Caco-2 (cell line): ENCODE results near the gene PKM. TPM values are rescaled to one million over a fixed set of nuclear protein-coding genes. Genes with fewer than 3 reads are reported as not detected.

Experiments used
- BruUV-seq: library from RNA; stranded (reverse); fragments of 400-500 nt; replicated peaks from 2 replicates; lab custom pipeline; 2021; lab: Mats Ljungman, UMichigan
- CTCF ChIA-PET: fragments of 300-600 bp; sonication (Branson Sonifier 250); formaldehyde crosslinking; loops from one replicate; lab custom pipeline; 2022; ENCODE audit warnings: antibody characterized with exemption; lab: Charles Lee
- POLR2A ChIA-PET: fragments of 300-600 bp; sonication (Branson Sonifier 250); formaldehyde crosslinking; loops from one replicate; lab custom pipeline; 2022; ENCODE audit warnings: antibody characterized with exemption; lab: Charles Lee
- DNase-seq, 2 experiments: peaks; one replicate each; pipeline versions ENCODE4 v3.0.0 to v3.0.0-alpha.2; 2020 to 2022
- H3K27me3 ChIP-seq: replicated peaks from 2 replicates; pipeline ENCODE4 v1.6.0; 2011; ENCODE audit warnings: low read length; ENCODE audit not compliant: control insufficient read depth, insufficient read depth
- H3K36me3 ChIP-seq: 2 replicates; pipeline ENCODE4 v1.5.1; 2011; ENCODE audit warnings: low read length; ENCODE audit not compliant: control insufficient read depth, insufficient read depth
- H3K4me1 ChIP-seq: fragments of 250-450 bp; sonication (Bioruptor Pico); 2 replicates; pipeline ENCODE4 v1.5.1; 2020; ENCODE audit warnings: mild to moderate bottlenecking
- H3K4me3 ChIP-seq: 2 replicates; pipeline ENCODE4 v1.5.1; 2011; ENCODE audit warnings: low read depth, mild to moderate bottlenecking, control low read depth, low read length
- H3K9me3 ChIP-seq: fragments of 250-450 bp; sonication (Bioruptor Pico); 2 replicates; pipeline ENCODE4 v1.5.1; 2020; ENCODE audit warnings: mild to moderate bottlenecking, moderate library complexity
- H3K27ac Mint-ChIP-seq: one replicate; pipeline ENCODE4 v1.8.0; 2022; ENCODE audit warnings: mixed read lengths; ENCODE audit not compliant: unreplicated experiment
- H3K27me3 Mint-ChIP-seq: one replicate; pipeline ENCODE4 v1.8.0; 2022; ENCODE audit warnings: mixed read lengths; ENCODE audit not compliant: insufficient read depth, unreplicated experiment
- H3K36me3 Mint-ChIP-seq: one replicate; pipeline ENCODE4 v1.8.0; 2022; ENCODE audit warnings: mild to moderate bottlenecking, mixed read lengths; ENCODE audit not compliant: insufficient read depth, unreplicated experiment
- H3K4me1 Mint-ChIP-seq: one replicate; pipeline ENCODE4 v1.8.0; 2022; ENCODE audit warnings: low read depth, mixed read lengths; ENCODE audit not compliant: unreplicated experiment
- H3K4me3 Mint-ChIP-seq: one replicate; pipeline ENCODE4 v1.8.0; 2022; ENCODE audit warnings: mild to moderate bottlenecking, moderate library complexity, mixed read lengths; ENCODE audit not compliant: unreplicated experiment
- H3K9me3 Mint-ChIP-seq: one replicate; pipeline ENCODE4 v1.8.0; 2022; ENCODE audit warnings: mixed read lengths; ENCODE audit not compliant: unreplicated experiment
- CTCF ChIP-seq, 2 experiments: fragments of 200-600 bp in 1 of 2; IDR thresholded peaks; 1 replicate in 1 of 2; 2 replicates in 1 of 2; pipeline versions ENCODE4 v1.5.1 to v1.8.0; 2011 to 2022; ENCODE audit warnings: antibody characterized with exemption in 1 of 2, control low read depth in 1 of 2, inconsistent platforms in 1 of 2, low read depth in 1 of 2, low read length in 1 of 2, mild to moderate bottlenecking in 1 of 2, moderate library complexity in 1 of 2; ENCODE audit not compliant: insufficient read depth in 1 of 2, severe bottlenecking in 1 of 2, unreplicated experiment in 1 of 2
- intact Hi-C: fragments of 100-400 bp; cut with micrococcal nuclease; formaldehyde crosslinking; loops from one replicate; pipeline ENCODE4 v1.10.0; 2022; ENCODE audit not compliant: unreplicated experiment
- total RNA-seq: library from RNA; stranded (reverse); gene quantifications from 2 replicates; pipeline ENCODE4 v1.2.3, GENCODE V29; 2022

The PKM gene
- total RNA-seq, 1 experiment from 2014 or later, result 733 TPM

- BruUV-seq, result no TSS peak
- intact Hi-C loops, result loop anchor here (2.0 kb wide), 1 partner anchor 33 kb away; the partner anchor contains the start of gene PKM
Observed at GRCh38 chr15:72197460-72198355, 33.3 kb downstream of the PKM start, which contains the start of gene GRAMD2A. GRAMD2A (minus strand) TSS chr15:72197787.

GRCh38 chr15:72197041-72197459, 33.9 kb downstream of the PKM start:
- intact Hi-C loops, result no loop called here
- no peaks in the 10 kb centered on the region for H3K4me1 Mint-ChIP-seq
- no peak for TF ChIP-seq CTCF (IDR thresholded peaks at IDR 0.05; ENCODE audit: insufficient read depth in 1 of 2, low read depth in 1 of 2, low read length in 1 of 2, severe bottlenecking in 1 of 2, unreplicated experiment in 1 of 2)
- H3K9me3 Mint-ChIP-seq, result no peaks in the 10 kb centered on the region
- H3K36me3 Mint-ChIP-seq, result peaks cover 46% of the 10 kb centered on the region
- DNase-seq, result no peak
- H3K27me3 Mint-ChIP-seq, result peaks cover 2% of the 10 kb centered on the region
- POLR2A ChIA-PET, result no interaction called here
- H3K4me3 Mint-ChIP-seq, result peak overlapping the region; percentile 51
- peaks cover 15% of the 10 kb centered on the region; the same call in 1 of the 2 replicates for H3K4me1 ChIP-seq
- no peaks in the 10 kb centered on the region for H3K27me3 ChIP-seq
- peaks cover 14% of the 10 kb centered on the region for H3K36me3 ChIP-seq
- no peak overlapping the region for H3K27ac Mint-ChIP-seq
- BruUV-seq, result no TSS peak
- H3K4me3 ChIP-seq, result no peak overlapping the region
- no peaks in the 10 kb centered on the region for H3K9me3 ChIP-seq
- CTCF ChIA-PET, result no interaction called here

More at GRCh38 chr15:72197460-72198355, 33.3 kb downstream of the PKM start, which contains the start of gene GRAMD2A:
- H3K27ac Mint-ChIP-seq, result peak within 1 kb of the TSS; percentile 85
- Histone ChIP-seq H3K4me1 (peaks cover 13% of the 10 kb centered on the region; the same call in 1 of the 2 replicates), H3K9me3 (no peaks in the 10 kb centered on the region), H3K36me3 (peaks cover 14% of the 10 kb centered on the region), H3K27me3 (no peaks in the 10 kb centered on the region), H3K4me3 (no peak within 1 kb of the TSS)
- no peaks in the 10 kb centered on the region for H3K9me3 Mint-ChIP-seq
- DNase-seq, result no peak
- no peak for TF ChIP-seq CTCF (IDR thresholded peaks at IDR 0.05; ENCODE audit: insufficient read depth in 1 of 2, low read depth in 1 of 2, low read length in 1 of 2, severe bottlenecking in 1 of 2, unreplicated experiment in 1 of 2)
- peak within 1 kb of the TSS; percentile 63 for H3K4me3 Mint-ChIP-seq
- CTCF ChIA-PET, result interaction anchor here (1.0 kb wide), 1 partner anchor 13 kb away, joined by 3 read pairs; no protein-coding TSS in a partner anchor
- POLR2A ChIA-PET, result no interaction called here
- H3K4me1 Mint-ChIP-seq, result no peaks in the 10 kb centered on the region
- peaks cover 2% of the 10 kb centered on the region for H3K27me3 Mint-ChIP-seq
- H3K36me3 Mint-ChIP-seq, result peaks cover 52% of the 10 kb centered on the region

- H3K9me3 Mint-ChIP-seq, result no peaks in the 10 kb centered on the region
- ChIA-PET CTCF (interaction anchor here (0.6 to 0.7 kb wide), 3 partner anchors 30 to 45 kb away, joined by 3 read pairs; no protein-coding TSS in a partner anchor), POLR2A (interaction anchor here (0.7 kb wide), 1 partner anchor 24 kb away, joined by 4 read pairs; no protein-coding TSS in a partner anchor)
- H3K27ac Mint-ChIP-seq, result no peak overlapping the region
- H3K36me3 ChIP-seq, result peaks cover 13% of the 10 kb centered on the region
- no peak for TF ChIP-seq CTCF (IDR thresholded peaks at IDR 0.05; ENCODE audit: insufficient read depth in 1 of 2, low read depth in 1 of 2, low read length in 1 of 2, severe bottlenecking in 1 of 2, unreplicated experiment in 1 of 2)
- intact Hi-C loops, result no loop called here
- H3K4me3 ChIP-seq, result no peak overlapping the region
- BruUV-seq, result no TSS peak
- DNase-seq, result no peak
- no peak overlapping the region for H3K4me3 Mint-ChIP-seq
- peaks cover 15% of the 10 kb centered on the region; the same call in 1 of the 2 replicates for H3K4me1 ChIP-seq
- H3K27me3 ChIP-seq, result no peaks in the 10 kb centered on the region
- H3K9me3 ChIP-seq, result no peaks in the 10 kb centered on the region
- H3K27me3 Mint-ChIP-seq, result peaks cover 2% of the 10 kb centered on the region
- H3K36me3 Mint-ChIP-seq, result peaks cover 41% of the 10 kb centered on the region
- H3K4me1 Mint-ChIP-seq, result no peaks in the 10 kb centered on the region
Observed at GRCh38 chr15:72196409-72197040, 34.5 kb downstream of the PKM start.
